ENCODE data around the gene ACBD3. TPM values are rescaled to one million over a fixed set of nuclear protein-coding genes. Genes with fewer than 3 reads are reported as not detected.

The ACBD3 gene
- total and polyA plus RNA-seq, 2 of the 8 experiments (the other 6 are each of a cell fraction or from before 2014, with no cell fraction given) = 8.4 to 29.4 TPM

GRCh38 chr1:226125831-226126230 is 60.7 kb downstream of the ACBD3 start:
- H3K4me1 ChIP-seq (replicated peaks in 1 of 4; ENCODE audit: control insufficient read depth in 3 of 4, insufficient read depth in 4 of 4, low read length in 3 of 4) = peaks cover 4 to 32% (median 16%) of the 10 kb centered on the region in 4 experiments
- POLR2A ChIA-PET (ENCODE audit: partially characterized antibody) = interaction anchor here (0.7 to 4.5 kb wide), 9 partner anchors 10 to 285 kb away, joined by 3 to 21 read pairs (median 3); partner anchors contain the start of genes H3-3A and LIN9
- H2BK120ac ChIP-seq (replicated peaks; ENCODE audit: low read depth, low read length) = no peak overlapping the region
- CTCF ChIA-PET (ENCODE audit: partially characterized antibody) = interaction anchor here (0.6 to 9.1 kb wide), 63 partner anchors 8 to 1197 kb away, joined by 3 to 139 read pairs (median 4); partner anchors contain the start of gene MIXL1
- H3K9ac ChIP-seq (replicated peaks in 1 of 4; ENCODE audit: extremely low read depth in 1 of 4, low read depth in 3 of 4, low read length in 3 of 4) = no peak overlapping the region
- H3K27me3 ChIP-seq (replicated peaks in 1 of 4; ENCODE audit: control insufficient read depth in 3 of 4, extremely low read depth in 1 of 4, insufficient read depth in 3 of 4, low read length in 3 of 4) = no peaks in the 10 kb centered on the region; a peak in 2 of 7 replicates
- H3K36me3 ChIP-seq (ENCODE audit: control insufficient read depth in 2 of 4, insufficient read depth in 4 of 4, low read length in 3 of 4) = no peaks in the 10 kb centered on the region
- TF ChIP-seq JUND (IDR thresholded peaks at IDR 0.05; ENCODE audit: low read length) (no peak), HDAC6 (IDR thresholded peaks at IDR 0.05; ENCODE audit: low read depth, low read length) (no peak), BCL11A (IDR thresholded peaks at IDR 0.05; ENCODE audit: low read depth in 2 of 2, low read length in 2 of 2) (no peak), ZNF274 (IDR thresholded peaks at IDR 0.05; ENCODE audit: borderline replicate concordance, extremely low read depth, low read length) (no peak), CREB1 (IDR thresholded peaks at IDR 0.05) (no peak), RXRA (IDR thresholded peaks at IDR 0.05; ENCODE audit: insufficient read depth, low read depth, low read length) (no peak), CHD2 (IDR thresholded peaks at IDR 0.05; ENCODE audit: low read length) (no peak), ATF2 (IDR thresholded peaks at IDR 0.05; ENCODE audit: low read length) (no peak), MAX (IDR thresholded peaks at IDR 0.05) (no peak)
- no peaks in the 10 kb centered on the region for H3K79me1 ChIP-seq (ENCODE audit: low read depth, low read length)
- H3K79me2 ChIP-seq (ENCODE audit: control insufficient read depth in 1 of 2, insufficient read depth in 2 of 2, low read length in 2 of 2) = no peaks in the 10 kb centered on the region
- no peaks in the 10 kb centered on the region for H4K20me1 ChIP-seq (replicated peaks in 1 of 2; ENCODE audit: control insufficient read depth in 1 of 2, insufficient read depth in 2 of 2, low read length in 2 of 2)
- no peak overlapping the region for H2BK12ac ChIP-seq (ENCODE audit: low read depth, low read length)
- DNase-seq (ENCODE audit: low read depth in 1 of 2, low spot score in 2 of 2) (no peak), FAIRE-seq (no peak)
- H2BK5ac ChIP-seq (ENCODE audit: low read depth, low read length) = no peak overlapping the region
- H4K8ac ChIP-seq (ENCODE audit: extremely low read depth, insufficient read depth, low read length) = no peak overlapping the region
- H2AFZ ChIP-seq (ENCODE audit: low read length) = no peak overlapping the region; the same call in 1 of the 2 replicates
- no peak overlapping the region for H3K27ac ChIP-seq (ENCODE audit: low read depth, low read length)
- H3K4me3 ChIP-seq (ENCODE audit: extremely low read depth in 1 of 4, insufficient read depth in 2 of 4, low read depth in 3 of 4, low read length in 4 of 4) = no peak overlapping the region
- H4K91ac ChIP-seq (replicated peaks; ENCODE audit: insufficient read length, low read length) = no peak overlapping the region
- no peak overlapping the region for H3K18ac ChIP-seq (ENCODE audit: extremely low read depth, low read length)
- peaks cover 6% of the 10 kb centered on the region; the same call in 1 of the 2 replicates for H3K23me2 ChIP-seq (ENCODE audit: low read depth, low read length)
- no peak overlapping the region for H4K5ac ChIP-seq (ENCODE audit: insufficient read length, low read depth, low read length)
- no peak overlapping the region for H3K4me2 ChIP-seq (ENCODE audit: insufficient read depth in 1 of 2, low read depth in 2 of 2, low read length in 2 of 2)
- H3K9me3 ChIP-seq (ENCODE audit: insufficient read depth in 2 of 2, low read depth in 1 of 2, low read length in 1 of 2) = no peaks in the 10 kb centered on the region
- WGBS, 2 experiments (ENCODE audit: extremely low coverage in 1 of 2, insufficient coverage in 1 of 2, insufficient read length in 1 of 2, insufficient replicate concordance in 2 of 2, low coverage in 1 of 2, low lambda C conversion rate in 2 of 2, missing lambda C conversion rate in 1 of 2) = 92% methylated on average over 3 of the region's 10 CpGs; no CpG with 5 or more reads in 1 of the 2 experiments
- H2BK15ac ChIP-seq (ENCODE audit: low read length) = peak overlapping the region; percentile 99; the same call in 1 of the 2 replicates
- H3K14ac ChIP-seq (ENCODE audit: insufficient read length) = no peak overlapping the region
- H3K23ac ChIP-seq (ENCODE audit: insufficient read length) = no peak overlapping the region
- no peak overlapping the region for H3K56ac ChIP-seq (replicated peaks; ENCODE audit: insufficient read length, low read depth, low read length)
- no peak overlapping the region for H3K4ac ChIP-seq (replicated peaks; ENCODE audit: insufficient read length, low read depth, low read length)
- no peak overlapping the region for H2BK20ac ChIP-seq (ENCODE audit: low read length)
- no peak overlapping the region for H2AK5ac ChIP-seq (ENCODE audit: low read depth, low read length)
